Upper lobe of left lung (tissue), 4 donors: Measurements from ENCODE around the gene PDZD2.

ENCODE experiments used
- POLR2A ChIP-seq, 4 donors: fragments of 450-650 bp; IDR thresholded peaks; one replicate each; pipeline ENCODE4 v1.5.1; 2016 to 2017; ENCODE audit warnings: antibody characterized with exemption in 4 of 4, mild to moderate bottlenecking in 2 of 4
- TF ChIP-seq, protein P1 (sequence below), 6 experiments: fragments of 450-650 bp in 4 of 6; fragments of 200-600 bp in 2 of 6; sonication (generic) in 2 of 6; IDR thresholded peaks; one replicate each; pipeline ENCODE4 v1.5.1; 2016 to 2019; ENCODE audit warnings: antibody characterized with exemption in 6 of 6

GRCh38 chr5:32094691-32095090 is 455.8 kb downstream of the PDZD2 start:
- TF ChIP-seq, protein P1, sequence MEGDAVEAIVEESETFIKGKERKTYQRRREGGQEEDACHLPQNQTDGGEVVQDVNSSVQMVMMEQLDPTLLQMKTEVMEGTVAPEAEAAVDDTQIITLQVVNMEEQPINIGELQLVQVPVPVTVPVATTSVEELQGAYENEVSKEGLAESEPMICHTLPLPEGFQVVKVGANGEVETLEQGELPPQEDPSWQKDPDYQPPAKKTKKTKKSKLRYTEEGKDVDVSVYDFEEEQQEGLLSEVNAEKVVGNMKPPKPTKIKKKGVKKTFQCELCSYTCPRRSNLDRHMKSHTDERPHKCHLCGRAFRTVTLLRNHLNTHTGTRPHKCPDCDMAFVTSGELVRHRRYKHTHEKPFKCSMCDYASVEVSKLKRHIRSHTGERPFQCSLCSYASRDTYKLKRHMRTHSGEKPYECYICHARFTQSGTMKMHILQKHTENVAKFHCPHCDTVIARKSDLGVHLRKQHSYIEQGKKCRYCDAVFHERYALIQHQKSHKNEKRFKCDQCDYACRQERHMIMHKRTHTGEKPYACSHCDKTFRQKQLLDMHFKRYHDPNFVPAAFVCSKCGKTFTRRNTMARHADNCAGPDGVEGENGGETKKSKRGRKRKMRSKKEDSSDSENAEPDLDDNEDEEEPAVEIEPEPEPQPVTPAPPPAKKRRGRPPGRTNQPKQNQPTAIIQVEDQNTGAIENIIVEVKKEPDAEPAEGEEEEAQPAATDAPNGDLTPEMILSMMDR (IDR thresholded peaks at IDR 0.05), result no peak
- no peak for TF ChIP-seq POLR2A (IDR thresholded peaks at IDR 0.05)
